ENCODE data around the gene JAKMIP2.
"Not testable (repeated sequence)": the region's sequence is repeated elsewhere in the genome, so short reads cannot be mapped to it uniquely, and the experiment has no call there.

Gene JAKMIP2

DNA sequence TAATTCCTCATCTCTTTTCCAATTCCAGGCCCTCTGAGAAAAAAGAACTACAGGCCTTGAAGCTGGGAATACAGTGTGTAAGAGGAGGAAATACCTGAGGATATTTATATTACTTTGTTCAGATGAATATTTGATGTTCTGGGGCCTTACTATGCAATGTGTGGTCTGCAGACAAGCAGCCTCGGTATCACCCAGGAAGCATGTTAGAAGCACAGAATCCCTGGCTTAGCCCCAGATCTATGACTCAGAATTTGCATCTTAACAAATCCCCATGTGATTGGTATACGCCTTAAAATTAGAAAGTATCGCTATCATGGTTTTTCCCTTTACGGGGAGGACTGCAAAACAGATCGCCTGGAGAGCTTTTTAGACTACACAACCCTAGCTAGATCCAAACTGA, 121.0 kb downstream of the JAKMIP2 start:
- no peak for DNase-seq (ENCODE audit: low read depth in 4 of 4, low spot score in 1 of 4)

DNA sequence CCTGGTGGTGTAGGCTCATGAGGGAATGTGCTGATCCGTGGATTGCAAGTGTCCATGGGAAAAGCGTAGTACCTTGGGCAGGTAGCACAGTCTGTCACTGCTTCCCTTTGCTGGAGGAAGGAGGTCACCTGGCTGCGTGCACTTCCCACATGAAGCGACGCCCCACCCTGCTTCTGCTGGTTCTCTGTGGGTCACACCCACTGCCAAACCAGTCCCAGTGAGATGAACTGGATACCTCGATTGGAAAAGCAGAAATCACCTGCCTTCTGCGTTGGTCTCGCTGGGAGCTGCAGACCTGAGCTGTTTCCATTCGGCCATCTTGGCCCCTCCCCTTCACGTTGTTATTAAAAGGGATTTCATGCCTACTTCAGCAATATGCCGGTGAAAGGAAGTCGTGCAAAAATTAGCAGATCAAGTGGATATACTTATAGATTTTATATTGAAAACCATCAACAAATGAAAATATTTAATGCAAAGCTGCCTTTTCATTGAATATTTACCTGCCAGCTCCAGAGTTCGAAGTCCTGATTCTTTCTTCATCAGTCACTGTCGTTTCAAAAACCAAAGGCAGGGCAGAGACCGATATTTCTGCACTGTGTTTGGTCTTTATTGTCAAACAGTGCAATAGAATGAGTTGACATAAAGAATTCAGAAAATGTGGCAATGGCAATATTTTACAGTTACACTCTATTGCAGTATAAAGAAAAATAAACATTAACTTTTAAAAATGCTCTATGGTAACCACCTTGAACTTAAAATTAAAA, 123.2 kb downstream of the JAKMIP2 start:
- DNase-seq (ENCODE audit: low read depth in 4 of 4, low spot score in 1 of 4): no peak

DNA sequence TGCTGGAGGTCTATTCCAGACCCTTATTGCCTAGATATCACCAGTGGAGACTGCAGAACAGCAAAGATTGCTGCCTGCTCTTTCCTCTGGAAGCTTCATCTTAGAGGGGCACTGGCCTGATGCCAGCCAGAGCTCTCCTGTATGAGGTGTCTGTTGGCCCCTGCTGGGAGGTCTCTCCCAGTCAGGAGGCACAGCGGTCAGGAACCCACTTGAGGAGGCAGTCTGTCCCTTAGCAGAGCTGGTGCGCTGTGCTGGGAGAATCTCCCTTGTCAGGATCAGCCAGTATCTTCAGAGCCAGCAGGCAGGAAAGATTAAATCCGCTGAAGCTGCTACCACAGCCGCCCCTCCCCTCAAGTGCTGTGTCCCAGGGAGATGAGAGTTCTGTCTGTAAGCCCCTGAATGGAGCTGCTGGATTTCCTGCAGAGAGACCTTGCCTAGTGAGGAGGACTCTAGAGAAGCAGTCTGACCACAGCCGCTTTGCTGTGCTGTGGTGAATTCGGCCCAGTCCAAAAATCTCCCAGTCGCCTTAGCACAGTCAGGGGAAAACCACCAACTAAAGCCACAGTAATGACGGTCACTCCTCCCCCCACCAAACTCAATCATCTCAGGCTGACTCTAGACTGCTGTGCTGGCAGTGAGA, 124.1 kb downstream of the JAKMIP2 start:
- no peak for DNase-seq (ENCODE audit: low read depth in 4 of 4, low spot score in 1 of 4)

DNA sequence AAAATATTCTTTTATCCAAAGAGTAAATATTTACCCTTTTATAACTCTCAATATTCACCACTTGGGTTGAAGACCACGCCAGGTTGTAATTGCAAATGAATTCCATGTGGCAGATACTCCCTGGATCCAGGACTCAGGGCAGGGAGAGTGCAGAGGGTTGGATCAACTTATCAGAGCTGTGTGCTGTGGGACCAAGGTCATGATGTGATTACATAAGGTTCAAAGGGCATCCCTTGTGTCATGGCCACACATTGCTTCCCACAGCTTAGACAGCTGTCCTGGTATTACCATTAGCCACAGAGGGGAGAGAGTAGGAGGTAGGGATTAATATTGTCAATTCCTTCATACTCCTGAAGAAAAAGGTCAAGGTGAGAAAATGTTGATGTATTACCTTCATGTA, 133.9 kb downstream of the JAKMIP2 start:
- no peak for DNase-seq (ENCODE audit: low read depth in 4 of 4, low spot score in 1 of 4)

DNA sequence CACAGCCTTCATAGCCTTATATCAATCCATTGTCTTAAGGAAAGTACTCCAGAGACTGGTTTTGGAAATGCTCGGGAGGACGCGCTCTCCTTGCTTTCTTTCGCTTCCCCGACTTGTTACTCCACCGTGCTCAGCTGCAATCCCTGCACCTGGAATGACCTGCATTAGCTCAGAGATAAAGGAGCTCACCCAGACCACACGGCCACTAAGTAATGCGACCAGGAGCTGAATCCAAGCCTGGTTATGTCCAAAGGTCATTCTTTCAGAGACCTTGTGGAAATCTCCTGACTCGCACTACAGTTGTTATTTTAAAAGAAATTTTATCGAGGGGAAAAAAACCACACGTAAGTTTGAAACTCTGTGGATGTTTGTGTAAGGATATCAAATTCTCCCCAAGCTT, 137.3 kb downstream of the JAKMIP2 start:
- DNase-seq (ENCODE audit: low read depth in 4 of 4, low spot score in 1 of 4): no peak

DNA sequence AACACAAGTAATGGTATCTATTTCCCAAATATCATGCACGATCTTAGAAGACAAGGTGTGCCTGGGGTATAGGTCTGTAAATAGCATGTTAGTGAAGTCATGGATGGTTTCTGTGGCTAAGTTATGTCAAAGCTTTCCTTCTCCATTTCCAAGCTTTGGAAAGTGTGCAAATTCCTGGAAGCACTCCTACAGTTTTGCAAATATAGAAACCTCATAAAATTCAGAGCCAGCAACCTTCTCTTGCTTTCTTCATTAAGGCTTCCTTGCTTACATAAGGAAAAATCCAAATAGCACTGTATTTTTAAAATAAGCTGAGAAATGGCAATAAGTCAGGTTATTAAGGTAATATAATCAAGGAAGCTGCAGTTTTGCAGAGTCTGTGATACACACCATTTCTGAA, 138.1 kb downstream of the JAKMIP2 start:
- no peak for DNase-seq (ENCODE audit: low read depth in 4 of 4, low spot score in 1 of 4)

DNA sequence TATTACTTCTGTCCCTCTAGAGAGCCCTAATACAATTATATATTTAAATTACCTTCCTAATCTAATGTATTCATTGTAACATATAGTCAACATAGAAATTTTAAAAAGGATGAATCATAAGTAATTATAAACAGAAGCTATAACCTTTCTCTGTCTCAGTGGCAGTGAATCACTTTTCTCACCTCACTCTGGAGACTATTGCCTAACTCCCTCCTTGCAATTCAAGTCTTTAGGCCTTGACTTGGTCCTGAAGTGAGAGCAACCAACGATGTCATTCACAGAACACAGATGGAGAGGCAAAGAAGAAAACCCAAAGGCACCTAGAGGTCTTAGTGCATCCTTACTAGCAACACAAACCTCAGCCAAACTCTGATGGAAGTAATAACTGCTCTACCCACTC, 139.4 kb downstream of the JAKMIP2 start:
- no peak for DNase-seq (ENCODE audit: low read depth in 4 of 4, low spot score in 1 of 4)

DNA sequence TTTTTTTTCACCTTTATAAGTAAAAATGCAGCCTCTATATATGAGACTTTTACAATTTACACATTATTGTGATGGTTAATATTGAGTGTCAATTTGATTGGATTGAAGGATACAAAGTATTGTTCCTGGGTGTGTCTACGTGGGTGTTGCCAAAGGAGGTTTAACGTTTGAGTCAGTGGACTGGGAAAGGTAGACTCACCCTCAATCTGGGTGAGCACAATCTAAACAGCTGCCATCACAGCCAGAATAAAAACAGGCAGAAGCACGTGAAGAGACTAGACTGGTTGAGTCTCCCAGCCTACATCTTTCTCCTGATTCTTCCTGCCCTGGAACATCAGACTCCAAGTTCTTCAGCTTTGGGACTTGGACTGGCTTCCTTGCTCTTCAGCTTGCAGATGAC, 139.9 kb downstream of the JAKMIP2 start:
- DNase-seq (ENCODE audit: low read depth in 4 of 4, low spot score in 1 of 4): no peak

DNA sequence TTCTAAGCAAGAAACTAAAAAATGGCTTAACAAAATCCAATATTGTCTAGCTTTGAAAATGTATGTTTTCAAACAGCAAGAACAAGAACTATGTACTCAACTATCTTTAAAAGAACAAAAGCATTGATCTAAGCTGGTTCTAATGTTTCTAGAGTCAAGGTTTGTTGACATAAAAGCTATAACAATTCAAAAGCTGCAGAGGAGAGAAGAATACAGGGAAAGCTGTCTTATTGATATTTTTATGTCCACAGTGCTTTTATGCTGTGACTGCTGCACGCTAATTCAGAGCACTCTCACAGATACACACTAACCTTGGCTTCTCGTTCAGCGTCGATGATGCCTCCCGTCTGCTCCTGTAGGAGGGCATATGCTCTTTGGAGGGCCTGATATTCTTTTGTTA, 143.2 kb downstream of the JAKMIP2 start:
- no peak for DNase-seq (ENCODE audit: low read depth in 4 of 4, low spot score in 1 of 4)

DNA sequence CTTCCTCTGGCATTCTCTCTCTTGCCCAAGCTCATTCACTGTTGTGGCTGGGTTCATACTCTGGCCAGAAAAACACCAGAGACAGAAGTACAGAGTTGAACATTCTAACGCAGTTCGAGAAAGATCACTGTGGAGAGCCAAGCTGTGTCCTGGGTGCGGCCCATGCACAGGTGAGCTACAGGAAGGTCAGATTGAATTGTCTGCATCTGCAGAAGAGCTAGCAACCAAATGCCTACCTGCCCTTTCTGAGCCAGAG, 145.9 kb downstream of the JAKMIP2 start:
- DNase-seq (ENCODE audit: low read depth in 4 of 4, low spot score in 1 of 4): no peak

DNA sequence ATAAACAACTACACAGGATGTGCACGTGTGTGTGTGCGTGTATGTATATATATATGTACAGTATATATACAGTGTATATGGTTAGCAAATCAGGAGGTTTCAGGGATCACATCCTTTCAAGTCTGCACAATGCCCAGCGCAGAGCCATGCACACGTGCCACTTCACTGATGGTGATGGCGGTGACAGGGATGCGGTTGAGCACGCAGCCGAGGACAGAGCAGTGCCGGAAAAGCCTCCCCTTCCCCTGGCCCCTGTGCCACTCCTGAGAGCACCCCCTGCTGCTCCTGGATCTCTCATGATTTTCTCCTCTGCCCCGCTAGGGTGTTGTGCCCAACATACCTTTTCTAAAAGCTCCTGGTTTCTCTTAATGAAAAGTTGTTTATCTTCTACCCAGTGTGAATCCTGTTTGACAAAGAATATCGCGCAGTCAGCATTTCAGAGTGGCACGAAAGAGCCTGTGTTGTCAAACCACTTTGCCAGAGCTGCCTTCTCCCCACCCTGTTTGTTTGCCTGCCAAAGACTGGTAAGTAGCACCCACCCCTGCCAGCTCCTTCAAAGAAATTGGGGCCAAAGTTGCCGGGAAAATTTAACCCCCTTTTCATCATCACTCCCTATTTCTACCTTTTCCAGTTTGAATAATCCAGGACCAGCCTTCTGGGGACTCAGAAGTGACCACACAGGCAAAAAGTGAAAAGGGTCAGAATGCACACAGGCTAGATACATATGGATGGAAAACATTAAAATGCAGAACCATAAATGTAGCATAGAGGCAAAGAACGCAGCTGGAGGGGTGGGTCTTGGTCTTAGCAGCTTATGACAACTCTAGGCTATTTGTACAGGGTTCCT, 146.4 kb downstream of the JAKMIP2 start:
- no peak for DNase-seq (ENCODE audit: low read depth in 4 of 4, low spot score in 1 of 4)

DNA sequence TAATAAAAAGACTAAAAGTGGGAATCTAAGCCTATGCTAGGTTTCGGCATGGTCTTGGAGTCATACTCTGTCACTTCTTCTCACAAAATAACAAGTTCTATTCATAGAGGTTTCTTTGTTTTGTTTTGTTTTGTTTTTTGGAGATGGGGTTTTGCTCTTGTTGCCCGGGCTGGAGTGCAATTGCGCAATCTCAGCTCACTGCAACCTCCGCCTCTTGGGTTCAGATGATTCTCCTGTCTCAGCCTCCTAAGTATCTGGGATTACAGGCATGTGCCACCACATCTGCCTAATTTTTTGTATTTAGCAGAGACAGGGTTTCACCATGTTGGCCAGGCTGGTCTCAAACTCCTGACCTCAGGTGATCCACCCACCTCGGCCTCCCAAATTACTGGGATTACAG, 147.1 kb downstream of the JAKMIP2 start:
- DNase-seq (ENCODE audit: low read depth in 4 of 4, low spot score in 1 of 4): not testable (repeated sequence)

DNA sequence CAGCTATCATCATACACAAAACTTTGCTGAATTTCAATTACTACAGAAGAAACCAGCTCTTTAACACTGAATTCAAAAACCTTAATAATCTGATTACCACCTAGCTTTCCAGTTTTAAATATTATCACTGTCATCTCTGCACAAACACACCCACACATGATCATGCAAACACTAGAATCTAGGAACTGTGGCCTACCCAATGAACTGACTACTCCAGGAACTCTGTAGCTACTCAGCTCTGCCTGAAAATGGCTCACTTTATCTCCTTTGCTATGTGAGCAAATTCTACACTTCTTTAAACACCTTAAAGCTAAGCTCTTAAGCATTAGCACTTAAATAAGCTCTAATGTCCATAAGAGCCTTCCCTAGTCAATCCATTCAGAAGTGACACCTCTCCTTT, 149.4 kb downstream of the JAKMIP2 start:
- no peak for DNase-seq (ENCODE audit: low read depth in 4 of 4, low spot score in 1 of 4)

DNA sequence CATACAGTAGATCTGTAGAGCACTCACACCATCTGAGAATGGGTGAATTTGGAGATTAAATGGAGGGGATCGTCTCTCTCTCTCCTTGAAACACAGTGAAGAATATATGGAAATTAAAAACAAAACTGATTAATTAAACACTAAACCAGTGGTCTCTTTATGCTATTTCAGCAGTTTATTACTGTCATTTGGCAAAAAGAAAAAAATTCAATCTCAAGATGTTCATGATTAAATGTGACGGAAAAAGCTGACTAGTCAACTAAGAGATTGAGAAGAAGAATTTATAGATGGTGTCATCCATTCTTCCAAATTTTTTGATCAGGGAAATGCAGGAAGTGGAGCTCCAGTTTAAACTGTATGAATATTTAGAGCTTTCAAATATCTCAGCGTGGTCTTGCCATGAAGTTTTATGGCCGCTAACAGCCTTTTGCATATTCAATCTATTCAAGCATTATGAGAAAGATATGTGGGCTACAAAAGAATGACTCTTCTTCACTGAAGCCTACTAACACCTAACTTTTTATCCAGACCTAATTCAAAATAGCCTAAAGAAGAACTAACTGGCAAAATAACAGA, 151.0 kb downstream of the JAKMIP2 start:
- no peak for DNase-seq (ENCODE audit: low read depth in 4 of 4, low spot score in 1 of 4)

DNA sequence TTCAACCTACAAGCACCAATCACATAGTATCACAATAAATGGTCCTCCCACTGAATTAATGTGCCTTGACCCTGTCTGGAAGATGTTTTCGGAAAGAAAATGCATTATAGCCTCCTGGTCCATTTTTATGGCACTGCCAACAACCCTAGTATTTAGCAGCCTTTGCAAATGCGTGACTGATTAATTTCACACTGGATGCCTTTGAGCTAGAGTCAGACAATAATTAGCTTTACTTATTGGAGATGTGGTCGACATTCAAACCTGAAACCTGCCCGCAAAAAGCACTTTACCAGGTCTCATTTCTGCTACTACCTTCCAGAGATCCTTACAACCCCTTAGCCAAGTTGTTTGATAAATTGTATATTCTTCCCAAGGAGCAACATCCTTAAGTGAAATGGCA, 153.3 kb downstream of the JAKMIP2 start:
- no peak for DNase-seq (ENCODE audit: low read depth in 4 of 4, low spot score in 1 of 4)

DNA sequence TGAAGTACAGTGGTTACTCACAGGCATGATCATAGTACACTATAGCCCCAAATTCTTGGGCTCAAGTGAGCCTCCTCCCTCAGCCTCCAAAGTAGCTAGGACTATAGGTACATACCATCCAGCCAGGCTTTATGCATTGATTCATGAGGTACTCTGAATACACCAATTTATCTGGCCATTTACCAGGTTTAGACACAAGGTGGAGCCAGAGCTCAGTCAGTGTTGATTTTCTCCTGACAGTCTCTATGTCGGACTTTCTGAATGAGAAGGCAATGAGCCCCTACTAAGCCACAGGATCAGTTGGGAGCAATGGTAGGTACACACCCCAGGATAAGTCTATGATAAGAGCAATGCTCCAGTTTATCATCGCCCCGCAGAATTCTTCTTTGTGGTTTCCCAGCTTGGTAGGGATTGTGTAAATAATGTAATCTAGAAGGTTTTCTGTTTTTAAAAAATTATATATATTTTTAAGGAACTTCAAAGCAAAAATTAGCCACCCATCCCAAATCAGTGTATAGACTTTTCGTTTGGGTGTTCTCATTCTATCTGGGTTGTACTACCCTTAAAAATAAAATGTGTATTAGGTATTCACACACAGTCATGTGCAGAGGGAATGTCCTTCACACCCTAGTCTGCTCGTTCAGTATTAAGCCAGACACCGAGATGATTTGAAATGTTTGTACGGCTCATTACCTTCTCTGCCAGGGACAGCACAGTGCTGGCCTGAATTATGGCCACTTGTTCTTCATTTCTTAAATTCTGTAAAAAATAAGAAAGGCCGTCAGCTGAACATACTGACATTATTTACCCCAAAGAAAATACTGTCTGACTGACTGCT, 154.3 kb downstream of the JAKMIP2 start:
- DNase-seq (ENCODE audit: low read depth in 4 of 4, low spot score in 1 of 4): peak in 3 of 4 experiments; percentile 13 to 21 (median 17)

DNA sequence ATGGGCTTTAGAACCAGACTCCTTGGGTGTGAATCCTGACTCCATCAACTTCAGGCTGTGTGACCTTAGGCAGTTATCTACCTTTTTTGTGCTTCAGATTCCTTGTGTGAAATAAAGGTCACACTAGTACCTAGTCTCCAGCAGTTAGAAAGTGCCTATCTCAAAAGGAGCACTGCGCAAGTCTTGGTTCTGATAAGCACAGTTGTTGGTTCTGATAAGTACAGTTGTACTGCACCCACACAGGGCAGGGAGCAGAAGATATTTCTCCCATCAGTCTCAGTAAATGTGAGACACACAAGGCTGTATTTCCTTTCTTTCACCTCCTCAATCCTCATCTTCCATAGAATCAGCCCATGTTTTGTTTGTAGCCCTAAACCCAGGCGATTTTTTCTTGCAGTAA, 156.1 kb downstream of the JAKMIP2 start:
- DNase-seq (ENCODE audit: low read depth in 4 of 4, low spot score in 1 of 4): no peak

DNA sequence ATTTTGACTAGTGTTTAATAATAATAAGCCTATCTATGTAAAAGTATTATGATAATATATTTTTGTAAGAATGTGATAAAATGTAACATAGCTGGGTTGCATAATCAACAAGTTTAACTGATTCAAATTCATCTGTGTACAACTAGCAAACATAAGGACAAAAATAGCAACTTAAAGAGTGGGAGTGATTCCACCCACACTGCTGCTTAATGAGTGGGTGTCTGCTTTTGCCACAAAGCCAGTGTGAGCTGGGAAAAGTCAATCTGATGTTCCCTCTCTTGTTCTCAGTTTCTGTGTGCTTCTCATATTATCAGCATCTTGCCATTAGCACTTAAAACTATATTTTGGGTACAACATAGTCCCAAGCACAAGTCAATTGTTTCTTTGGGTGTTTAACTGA, 161.5 kb downstream of the JAKMIP2 start:
- no peak for DNase-seq (ENCODE audit: low read depth in 4 of 4, low spot score in 1 of 4)

DNA sequence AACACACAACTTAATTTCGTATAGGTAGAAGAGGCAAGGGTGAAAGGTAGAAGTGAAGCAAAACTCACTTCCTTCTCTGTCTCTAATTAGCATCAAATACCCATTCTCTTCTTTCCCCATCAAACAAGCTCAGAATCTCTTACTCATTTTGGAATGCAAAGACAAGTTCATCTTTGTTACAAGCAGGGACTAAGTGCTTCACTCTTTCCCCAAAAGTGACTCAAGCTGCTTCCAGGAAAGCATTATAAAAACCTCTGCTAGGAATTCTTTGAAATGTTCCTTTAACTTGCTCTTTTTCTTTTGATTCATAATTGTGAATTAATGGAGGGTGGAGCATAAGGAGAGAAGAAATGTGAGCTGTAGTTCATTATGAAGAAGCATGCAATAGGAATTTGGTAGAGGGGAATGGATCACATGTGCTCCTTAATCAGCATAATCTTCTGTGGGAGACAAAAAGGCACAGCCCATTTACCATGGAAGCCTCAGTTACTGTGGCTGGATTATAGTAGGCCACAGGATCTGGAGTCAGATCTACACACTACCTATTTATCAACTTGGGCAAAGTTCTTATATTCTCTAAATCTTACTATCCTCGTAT, 163.1 kb downstream of the JAKMIP2 start:
- DNase-seq (ENCODE audit: low read depth in 4 of 4, low spot score in 1 of 4): no peak

DNA sequence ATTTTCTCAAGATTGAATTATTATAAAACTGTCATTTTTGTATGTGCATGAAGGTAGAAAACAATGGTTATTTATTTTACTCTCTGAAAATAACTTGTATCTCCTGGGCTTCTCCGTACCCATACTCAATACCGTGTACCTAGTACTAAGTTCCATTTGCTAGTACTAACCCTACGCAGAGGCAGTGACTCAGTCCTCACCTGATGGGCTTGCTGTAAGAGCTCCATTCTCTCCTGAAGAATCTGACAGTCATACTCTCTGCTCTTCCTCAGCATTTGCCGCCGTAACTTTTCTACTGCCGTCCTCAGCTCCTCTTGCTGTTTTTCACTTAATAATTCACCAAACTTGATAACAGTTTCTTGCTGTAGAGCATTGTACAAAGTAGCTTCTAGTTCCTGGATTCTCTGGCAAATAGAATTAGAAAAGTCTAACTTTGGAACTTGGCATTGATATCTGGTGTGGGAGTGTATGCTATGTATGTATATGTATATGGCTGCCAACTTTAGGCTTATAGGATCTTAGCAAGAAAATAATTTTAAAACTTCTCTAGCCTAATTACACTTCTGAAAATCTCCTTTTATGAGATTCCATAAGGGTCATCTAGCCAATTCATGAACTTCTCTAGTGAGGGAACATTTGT, 164.7 kb downstream of the JAKMIP2 start:
- DNase-seq (ENCODE audit: low read depth in 4 of 4, low spot score in 1 of 4): no peak
